ENCODE results near the gene THAP11. TPM values are rescaled to one million over a fixed set of nuclear protein-coding genes. Genes with fewer than 3 reads are reported as not detected.

THAP11 gene
- total and polyA plus RNA-seq, 12 donors: 6.0 to 41.3 (median 25.5) TPM

DNA sequence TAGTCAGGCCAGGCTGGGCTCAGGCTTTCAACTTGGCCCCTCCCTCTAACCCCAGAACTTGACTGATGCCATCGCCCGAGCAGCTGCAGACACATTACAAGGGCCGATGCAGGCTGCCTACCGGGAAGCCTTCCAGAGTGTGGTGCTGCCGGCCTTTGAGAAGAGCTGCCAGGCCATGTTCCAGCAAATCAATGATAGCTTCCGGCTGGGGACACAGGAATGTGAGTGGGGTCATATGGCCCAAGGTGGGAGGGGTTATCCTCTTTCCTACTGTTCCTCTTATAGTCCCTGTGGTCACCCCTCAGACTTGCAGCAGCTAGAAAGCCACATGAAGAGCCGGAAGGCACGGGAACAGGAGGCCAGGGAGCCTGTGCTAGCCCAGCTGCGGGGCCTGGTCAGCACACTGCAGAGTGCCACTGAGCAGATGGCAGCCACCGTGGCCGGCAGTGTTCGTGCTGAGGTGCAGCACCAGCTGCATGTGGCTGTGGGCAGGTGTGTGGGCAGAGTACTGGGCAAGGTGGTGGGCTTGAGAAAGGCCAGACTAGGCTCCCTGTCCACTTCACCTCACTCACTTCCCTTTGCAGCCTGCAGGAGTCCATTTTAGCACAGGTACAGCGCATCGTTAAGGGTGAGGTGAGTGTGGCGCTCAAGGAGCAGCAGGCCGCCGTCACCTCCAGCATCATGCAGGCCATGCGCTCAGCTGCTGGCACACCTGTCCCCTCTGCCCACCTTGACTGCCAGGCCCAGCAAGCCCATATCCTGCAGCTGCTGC lies 40.4 kb downstream of the THAP11 start:
- H3K27ac ChIP-seq: peak overlapping the region; percentile 44 to 92 (median 88)
- no peaks in the 10 kb centered on the region for H3K27me3 ChIP-seq
- intact Hi-C loops (cut with DNase I): loop anchor here in 9 of 10 donors (2.0 to 5.0 kb wide), 5 partner anchors 35 to 160 kb away; partner anchors contain the start of genes DDX28 (in 1 of the 9) and DUS2 (in 1 of the 9)
- TF ChIP-seq, protein P1, sequence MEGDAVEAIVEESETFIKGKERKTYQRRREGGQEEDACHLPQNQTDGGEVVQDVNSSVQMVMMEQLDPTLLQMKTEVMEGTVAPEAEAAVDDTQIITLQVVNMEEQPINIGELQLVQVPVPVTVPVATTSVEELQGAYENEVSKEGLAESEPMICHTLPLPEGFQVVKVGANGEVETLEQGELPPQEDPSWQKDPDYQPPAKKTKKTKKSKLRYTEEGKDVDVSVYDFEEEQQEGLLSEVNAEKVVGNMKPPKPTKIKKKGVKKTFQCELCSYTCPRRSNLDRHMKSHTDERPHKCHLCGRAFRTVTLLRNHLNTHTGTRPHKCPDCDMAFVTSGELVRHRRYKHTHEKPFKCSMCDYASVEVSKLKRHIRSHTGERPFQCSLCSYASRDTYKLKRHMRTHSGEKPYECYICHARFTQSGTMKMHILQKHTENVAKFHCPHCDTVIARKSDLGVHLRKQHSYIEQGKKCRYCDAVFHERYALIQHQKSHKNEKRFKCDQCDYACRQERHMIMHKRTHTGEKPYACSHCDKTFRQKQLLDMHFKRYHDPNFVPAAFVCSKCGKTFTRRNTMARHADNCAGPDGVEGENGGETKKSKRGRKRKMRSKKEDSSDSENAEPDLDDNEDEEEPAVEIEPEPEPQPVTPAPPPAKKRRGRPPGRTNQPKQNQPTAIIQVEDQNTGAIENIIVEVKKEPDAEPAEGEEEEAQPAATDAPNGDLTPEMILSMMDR (IDR thresholded peaks at IDR 0.05): peak in 4 of 9 donors; percentile 15 to 33 (median 28)
- ATAC-seq (peak; percentile 43 to 82 (median 74)), DNase-seq (peak; percentile 64 to 78)
- H3K9me3 ChIP-seq: no peaks in the 10 kb centered on the region
- H3K4me3 ChIP-seq: no peak overlapping the region
- peaks cover 6 to 94% (median 65%) of the 10 kb centered on the region in 9 donors for H3K36me3 ChIP-seq
- 52 to 65% methylated on average over 18 of the region's 18 CpGs for WGBS, 2 donors
- peaks cover 19 to 55% (median 25%) of the 10 kb centered on the region in 9 donors for H3K4me1 ChIP-seq

- Histone ChIP-seq H3K4me3 (no peak overlapping the region), H3K27me3 (no peaks in the 10 kb centered on the region), H3K9me3 (no peaks in the 10 kb centered on the region), H3K4me1 (peaks cover 19 to 55% (median 25%) of the 10 kb centered on the region in 9 donors), H3K36me3 (peaks cover under 1 to 86% (median 58%) of the 10 kb centered on the region in 9 donors), H3K27ac (peak overlapping the region in 9 of 10 donors; percentile 66 to 91 (median 88))
- WGBS, 2 donors: 71 to 79% methylated on average over 6 of the region's 6 CpGs
- no peak for DNase-seq
- ATAC-seq: no peak
- intact Hi-C loops (cut with DNase I): loop anchor here in 9 of 10 donors (2.0 to 5.0 kb wide), 5 partner anchors 34 to 159 kb away; partner anchors contain the start of genes DDX28 (in 1 of the 9) and DUS2 (in 1 of the 9)
- TF ChIP-seq, protein P1 (IDR thresholded peaks at IDR 0.05): peak in 1 of 9 donors; percentile 76
Observed at GRCh38 chr16:67883146-67883871, 41.2 kb downstream of the THAP11 start.

- H3K36me3 ChIP-seq: peaks cover 0 to 81% (median 52%) of the 10 kb centered on the region in 9 donors
- ATAC-seq (peak in 7 of 8 donors; percentile 27 to 75 (median 48)), DNase-seq (peak; percentile 36 to 70)
Observed at GRCh38 chr16:67883872-67884261, 41.7 kb downstream of the THAP11 start.

More at GRCh38 chr16:67883872-67884261, 41.7 kb downstream of the THAP11 start:
- Histone ChIP-seq H3K4me3 (no peak overlapping the region), H3K27me3 (no peaks in the 10 kb centered on the region), H3K27ac (peak overlapping the region in 7 of 10 donors; percentile 18 to 91 (median 80)), H3K9me3 (no peaks in the 10 kb centered on the region), H3K4me1 (peaks cover 19 to 55% (median 25%) of the 10 kb centered on the region in 9 donors)
- 60 to 67% methylated on average over 11 of the region's 11 CpGs for WGBS, 2 donors
- TF ChIP-seq, protein P1 (IDR thresholded peaks at IDR 0.05): peak; percentile 17 to 91 (median 87)
- intact Hi-C loops (cut with DNase I): loop anchor here in 9 of 10 donors (2.0 to 5.0 kb wide), 6 partner anchors 33 to 159 kb away; partner anchors contain the start of genes DDX28 (in 1 of the 9) and DUS2 (in 1 of the 9)

All from heart right ventricle (tissue), 16 donors.